Measurements from ENCODE around the gene TBC1D8. TPM values are rescaled to one million over a fixed set of nuclear protein-coding genes. Genes with fewer than 3 reads are reported as not detected.

Gene TBC1D8
- total and polyA plus RNA-seq, 2 of the 8 experiments (the other 6 are each of a cell fraction or from before 2014, with no cell fraction given), result 20.8 to 21.8 TPM

DNA sequence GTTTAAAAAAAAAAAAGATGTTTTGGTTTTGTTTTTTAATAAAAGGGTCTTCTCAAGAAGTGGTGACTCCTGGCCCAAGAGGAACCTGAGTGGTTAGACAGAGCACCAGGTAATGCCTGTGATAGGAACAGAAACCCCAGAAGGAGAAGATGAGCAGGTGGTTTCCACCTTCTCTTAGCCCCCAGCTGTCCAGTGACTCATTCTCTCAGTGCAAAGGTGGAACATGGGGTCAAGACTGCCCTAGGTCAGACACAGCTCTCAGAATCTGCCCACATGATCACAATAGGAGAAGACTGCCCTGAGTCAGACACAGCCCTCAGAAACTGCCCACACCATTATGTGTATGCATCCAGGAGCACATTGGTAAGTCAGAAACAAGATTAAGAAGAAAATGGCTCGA, 61.8 kb downstream of the TBC1D8 start:
- Histone ChIP-seq H2AK5ac (ENCODE audit: low read depth, low read length) (no peak overlapping the region), H3K27me3 (replicated peaks in 1 of 4; ENCODE audit: control insufficient read depth in 3 of 4, extremely low read depth in 1 of 4, insufficient read depth in 3 of 4, low read length in 3 of 4) (no peaks in the 10 kb centered on the region), H4K8ac (ENCODE audit: extremely low read depth, insufficient read depth, low read length) (no peak overlapping the region), H3K14ac (ENCODE audit: insufficient read length) (no peak overlapping the region), H3K4me1 (replicated peaks in 1 of 4; ENCODE audit: control insufficient read depth in 3 of 4, insufficient read depth in 4 of 4, low read length in 3 of 4) (no peaks in the 10 kb centered on the region), H3K56ac (replicated peaks; ENCODE audit: insufficient read length, low read depth, low read length) (no peak overlapping the region), H2BK120ac (replicated peaks; ENCODE audit: low read depth, low read length) (no peak overlapping the region), H3K36me3 (ENCODE audit: control insufficient read depth in 2 of 4, insufficient read depth in 4 of 4, low read length in 3 of 4) (no peaks in the 10 kb centered on the region), H3K4me3 (ENCODE audit: extremely low read depth in 1 of 4, insufficient read depth in 2 of 4, low read depth in 3 of 4, low read length in 4 of 4) (no peak overlapping the region), H3K79me1 (ENCODE audit: low read depth, low read length) (no peaks in the 10 kb centered on the region), H4K91ac (replicated peaks; ENCODE audit: insufficient read length, low read length) (no peak overlapping the region), H2AFZ (ENCODE audit: low read length) (no peak overlapping the region), H3K27ac (ENCODE audit: low read depth, low read length) (no peak overlapping the region; the same call in 1 of the 2 replicates), H4K5ac (ENCODE audit: insufficient read length, low read depth, low read length) (no peak overlapping the region), H4K20me1 (replicated peaks in 1 of 2; ENCODE audit: control insufficient read depth in 1 of 2, insufficient read depth in 2 of 2, low read length in 2 of 2) (peaks cover 0 to 7% of the 10 kb centered on the region in 2 experiments), H3K23ac (ENCODE audit: insufficient read length) (no peak overlapping the region), H3K9ac (replicated peaks in 1 of 4; ENCODE audit: extremely low read depth in 1 of 4, low read depth in 3 of 4, low read length in 3 of 4) (no peak overlapping the region), H2BK5ac (ENCODE audit: low read depth, low read length) (no peak overlapping the region), H3K4ac (replicated peaks; ENCODE audit: insufficient read length, low read depth, low read length) (no peak overlapping the region), H3K23me2 (ENCODE audit: low read depth, low read length) (no peaks in the 10 kb centered on the region; the same call in 1 of the 2 replicates), H2BK20ac (ENCODE audit: low read length) (no peak overlapping the region), H3K9me3 (ENCODE audit: insufficient read depth in 2 of 2, low read depth in 1 of 2, low read length in 1 of 2) (no peaks in the 10 kb centered on the region), H3K18ac (ENCODE audit: extremely low read depth, low read length) (no peak overlapping the region), H3K4me2 (ENCODE audit: insufficient read depth in 1 of 2, low read depth in 2 of 2, low read length in 2 of 2) (no peak overlapping the region), H2BK12ac (ENCODE audit: low read depth, low read length) (no peak overlapping the region), H3K79me2 (ENCODE audit: control insufficient read depth in 1 of 2, insufficient read depth in 2 of 2, low read length in 2 of 2) (peaks cover 0 to 8% of the 10 kb centered on the region in 2 experiments; a peak in 2 of 4 replicates), H2BK15ac (ENCODE audit: low read length) (no peak overlapping the region)
- DNase-seq (ENCODE audit: low read depth in 1 of 2, low spot score in 2 of 2) (no peak), FAIRE-seq (no peak)
- ChIA-PET CTCF (ENCODE audit: partially characterized antibody) (interaction anchor here (0.8 kb wide), 1 partner anchor 26 kb away, joined by 3 read pairs; no protein-coding TSS in a partner anchor), POLR2A (ENCODE audit: partially characterized antibody) (interaction anchor here (0.6 to 0.9 kb wide), 2 partner anchors 57 to 87 kb away, joined by 3 read pairs; partner anchors contain the start of gene RPL31)
- TF ChIP-seq CTBP2 (IDR thresholded peaks at IDR 0.05; ENCODE audit: borderline replicate concordance, insufficient read depth, insufficient read length, low read length) (no peak), NRF1 (IDR thresholded peaks at IDR 0.05; ENCODE audit: low read depth, low read length) (no peak), ATF3 (IDR thresholded peaks at IDR 0.05; ENCODE audit: insufficient read depth, low read depth, low read length) (no peak), EP300 (IDR thresholded peaks at IDR 0.05; ENCODE audit: borderline replicate concordance in 1 of 2, low read depth in 2 of 2, low read length in 2 of 2) (no peak), ZNF274 (IDR thresholded peaks at IDR 0.05; ENCODE audit: borderline replicate concordance, extremely low read depth, low read length) (no peak), HDAC6 (IDR thresholded peaks at IDR 0.05; ENCODE audit: low read depth, low read length) (no peak), CBX5 (IDR thresholded peaks at IDR 0.05; ENCODE audit: low read depth, low read length) (no peak), FOSL1 (IDR thresholded peaks at IDR 0.05; ENCODE audit: insufficient read depth, low read depth, low read length) (no peak)
- WGBS, 2 experiments (ENCODE audit: extremely low coverage in 1 of 2, insufficient coverage in 1 of 2, insufficient read length in 1 of 2, insufficient replicate concordance in 2 of 2, low coverage in 1 of 2, low lambda C conversion rate in 2 of 2, missing lambda C conversion rate in 1 of 2), result 100% methylated on average over 1 of the region's 1 CpG; no CpG with 5 or more reads in 1 of the 2 experiments
